GM18858 (cell line): ENCODE measurements around the gene C2orf92.
A peak's percentile ranks its signal among the peaks of the same experiment; 100 is the strongest.
"Not testable (repeated sequence)": the region's sequence is repeated elsewhere in the genome, so short reads cannot be mapped to it uniquely, and the experiment has no call there.

ENCODE experiments used
- ATAC-seq: cut with Tn5 transposase; IDR thresholded peaks from one replicate; pipeline ENCODE4 v1.9.1; 2021; ENCODE audit not compliant: unreplicated experiment

Gene C2orf92

GRCh38 chr2:97659256-97660043 is 10.1 kb upstream of the C2orf92 start:
- ATAC-seq: no peak

GRCh38 chr2:97660044-97660774 is 9.3 kb upstream of the C2orf92 start:
- ATAC-seq: no peak

DNA sequence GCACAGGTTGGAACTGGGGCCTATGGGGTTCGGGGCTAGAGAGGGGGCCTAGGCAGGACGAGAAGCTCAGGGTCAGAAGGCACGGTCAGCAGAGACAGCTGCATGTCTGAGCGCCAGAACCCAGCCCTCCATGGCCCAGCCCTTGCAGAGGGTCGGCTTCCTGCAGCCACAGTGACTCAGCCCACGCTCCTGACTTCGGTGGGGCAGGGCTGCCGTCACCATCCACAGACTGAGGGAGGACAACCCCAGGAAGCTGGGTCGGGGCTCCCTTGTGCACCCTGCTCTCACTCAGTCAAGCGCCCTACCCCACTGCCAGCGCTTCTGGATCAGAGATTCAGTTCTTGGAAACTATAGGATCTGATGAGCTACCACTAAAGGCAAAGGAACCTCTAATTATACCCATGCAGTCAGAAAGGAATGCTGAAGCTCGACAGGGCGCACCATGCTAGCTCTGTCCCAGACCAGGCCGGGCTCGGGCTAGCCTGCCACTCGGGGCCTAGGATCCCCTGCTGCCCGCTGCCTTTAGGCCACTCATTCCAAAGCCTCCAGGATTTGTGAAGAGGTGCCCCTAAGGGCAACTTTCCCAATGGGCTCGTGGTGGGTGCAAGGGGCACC is 8.6 kb upstream of the C2orf92 start:
- no peak for ATAC-seq

GRCh38 chr2:97661927-97662326 is 7.6 kb upstream of the C2orf92 start:
- ATAC-seq: no peak

GRCh38 chr2:97662386-97662894 is 7.1 kb upstream of the C2orf92 start:
- ATAC-seq: no peak

GRCh38 chr2:97662895-97663625 is 6.5 kb upstream of the C2orf92 start:
- peak; percentile 23 for ATAC-seq

GRCh38 chr2:97663626-97663961 is 5.9 kb upstream of the C2orf92 start:
- ATAC-seq: no peak

DNA sequence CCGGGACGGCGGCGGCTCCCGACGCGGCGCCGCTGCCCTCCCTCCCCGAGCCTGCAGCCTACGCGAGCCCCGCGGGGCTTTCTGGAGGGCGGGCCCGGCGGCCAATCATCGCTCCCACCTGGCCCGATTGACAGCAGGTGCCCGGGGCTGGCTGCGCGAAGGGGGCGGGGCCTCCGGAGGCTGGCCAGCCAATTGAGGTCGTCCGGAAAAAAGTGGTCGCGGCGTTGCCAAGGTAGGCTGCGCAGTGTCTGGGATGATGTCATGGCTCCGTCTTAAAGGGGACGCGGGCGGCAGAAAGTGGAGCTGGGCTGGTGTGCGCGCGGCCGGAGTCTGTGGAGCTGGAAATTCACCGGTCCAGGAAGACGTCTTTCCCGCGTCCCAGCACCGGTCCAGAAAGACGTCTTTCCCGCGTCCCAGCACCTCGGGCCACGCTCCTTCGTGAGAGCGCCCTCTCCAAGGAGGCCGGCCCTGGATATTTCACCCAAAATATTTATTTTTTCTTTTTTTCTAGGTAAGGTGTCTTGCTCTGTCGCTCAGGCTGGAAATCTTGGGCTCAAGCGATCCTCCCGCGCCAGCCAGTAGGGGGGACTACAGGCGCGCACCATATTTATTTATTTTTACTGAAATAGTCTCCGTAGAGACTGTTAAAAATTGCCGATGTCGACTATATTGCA is 5.4 kb upstream of the C2orf92 start, which contains the start of gene ACTR1B:
ACTR1B (minus strand) TSS at position 83 of the 674 bp plus-strand sequence. CDS start 154 bp downstream, outside the sequence.
- peak; percentile 89 for ATAC-seq

DNA sequence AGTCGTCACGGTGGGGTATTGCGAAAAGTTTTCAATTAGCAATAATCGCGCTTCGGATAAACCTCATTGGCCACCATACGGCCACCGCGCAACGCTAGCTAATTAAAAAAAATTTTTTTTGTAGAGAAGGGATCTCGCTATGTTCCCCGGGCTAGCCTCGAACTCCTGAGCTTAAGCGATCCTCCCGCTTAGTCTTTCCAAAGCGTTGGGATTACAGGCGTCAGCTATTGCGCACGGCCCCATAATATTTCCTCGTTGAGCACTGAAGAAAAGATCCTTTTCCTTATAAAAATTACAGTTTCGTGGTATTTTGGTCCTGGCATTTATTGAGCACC is 4.9 kb upstream of the C2orf92 start:
- no peak for ATAC-seq

DNA sequence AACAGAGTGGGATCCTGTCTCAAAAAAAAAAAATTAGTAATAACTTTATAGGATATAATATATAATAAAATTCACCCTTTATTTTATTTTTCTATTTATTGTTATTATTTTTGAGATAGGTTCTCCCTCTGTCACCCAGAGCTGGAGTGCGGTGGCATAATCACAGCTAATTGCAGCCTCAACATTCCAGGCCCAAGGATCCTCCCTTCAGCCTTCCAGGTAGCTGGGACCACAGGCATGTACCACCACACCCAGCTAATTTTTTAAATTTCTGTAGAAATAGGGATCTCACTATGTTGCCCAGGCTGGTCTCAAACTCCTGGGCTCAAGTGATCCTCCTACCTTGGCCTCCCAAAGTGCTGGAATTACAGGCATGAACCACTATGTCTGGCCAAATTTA is 958 bp downstream of the C2orf92 start:
- ATAC-seq: no peak

GRCh38 chr2:97671526-97671925 is 2.0 kb downstream of the C2orf92 start:
- ATAC-seq: no peak

- not testable (repeated sequence) for ATAC-seq
These were observed 3.2 kb downstream of the C2orf92 start for GRCh38 chr2:97672606-97673140.

DNA sequence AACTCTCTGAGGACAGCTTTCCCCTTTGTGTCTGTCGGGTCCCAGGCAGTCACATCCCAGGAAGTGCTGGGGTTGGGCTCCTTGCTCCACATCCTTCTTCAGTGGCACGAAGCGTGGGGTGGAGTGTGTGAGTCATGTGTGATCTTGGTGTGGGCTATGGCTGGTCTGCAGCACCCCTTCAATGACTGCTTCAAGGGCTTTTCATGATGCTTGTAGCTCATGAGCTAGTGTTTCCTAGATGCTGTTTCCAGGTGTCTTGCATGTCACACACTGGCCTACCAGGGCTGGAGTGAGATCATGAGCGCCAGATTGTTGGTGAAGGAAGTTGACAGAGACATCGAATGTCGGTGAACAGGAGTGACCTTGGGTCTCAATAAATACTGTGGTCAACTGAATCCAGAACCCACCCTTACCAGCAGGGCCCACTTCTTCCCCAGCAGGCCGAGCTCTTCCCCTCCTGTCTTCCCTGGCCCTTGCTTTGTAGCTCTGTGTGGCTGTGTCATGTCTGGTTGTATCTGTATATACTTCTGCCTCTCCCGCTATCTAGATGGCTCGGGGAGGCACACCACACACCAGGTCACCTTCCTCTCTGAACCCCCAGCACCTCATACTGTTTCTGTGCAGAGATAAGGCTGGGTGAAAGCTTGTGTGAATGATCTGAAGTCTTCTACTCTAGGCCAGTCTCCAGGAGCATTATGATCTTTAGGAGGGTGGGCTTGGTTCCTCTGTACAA is 3.8 kb downstream of the C2orf92 start:
- ATAC-seq: no peak

DNA sequence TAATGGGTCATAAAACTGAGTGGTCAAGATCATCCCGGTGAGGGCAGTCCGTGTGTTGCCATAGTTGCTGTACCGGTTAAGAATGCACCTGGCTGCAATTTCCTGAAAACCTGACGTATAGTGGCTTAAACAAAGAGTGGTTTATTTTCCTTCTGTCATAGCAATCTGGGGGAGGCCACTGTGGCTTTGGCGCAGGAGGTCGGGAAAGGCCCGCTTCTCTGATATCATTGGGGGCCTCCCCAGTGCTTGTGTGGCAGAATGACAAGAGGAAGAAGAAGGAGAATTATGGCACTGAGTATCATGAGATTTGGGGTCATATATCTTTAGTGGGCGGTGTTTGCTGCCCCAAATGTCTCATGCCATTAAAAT is 4.4 kb downstream of the C2orf92 start:
- ATAC-seq: no peak

GRCh38 chr2:97675430-97676113 is 6.1 kb downstream of the C2orf92 start:
- no peak for ATAC-seq

- ATAC-seq: no peak
These were observed 7.1 kb downstream of the C2orf92 start for GRCh38 chr2:97676620-97677019.

DNA sequence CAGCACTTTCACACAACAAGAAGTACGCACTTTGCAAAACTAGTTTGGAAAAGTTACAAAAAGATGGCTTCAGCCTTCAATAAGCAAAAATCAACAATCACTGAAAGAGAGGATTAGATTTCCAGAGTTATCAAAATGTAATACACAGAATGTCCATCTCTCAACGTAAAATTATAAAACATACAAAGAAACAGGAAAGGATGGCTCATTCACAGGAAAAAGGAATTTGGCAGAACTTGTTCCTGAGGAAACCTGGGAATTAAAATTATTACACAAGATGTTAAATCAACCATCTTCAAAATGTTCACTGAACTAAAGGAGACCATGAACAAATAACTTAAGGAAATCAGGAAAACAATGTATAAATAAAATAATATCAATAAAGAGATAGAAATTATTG is 8.0 kb downstream of the C2orf92 start:
- no peak for ATAC-seq

DNA sequence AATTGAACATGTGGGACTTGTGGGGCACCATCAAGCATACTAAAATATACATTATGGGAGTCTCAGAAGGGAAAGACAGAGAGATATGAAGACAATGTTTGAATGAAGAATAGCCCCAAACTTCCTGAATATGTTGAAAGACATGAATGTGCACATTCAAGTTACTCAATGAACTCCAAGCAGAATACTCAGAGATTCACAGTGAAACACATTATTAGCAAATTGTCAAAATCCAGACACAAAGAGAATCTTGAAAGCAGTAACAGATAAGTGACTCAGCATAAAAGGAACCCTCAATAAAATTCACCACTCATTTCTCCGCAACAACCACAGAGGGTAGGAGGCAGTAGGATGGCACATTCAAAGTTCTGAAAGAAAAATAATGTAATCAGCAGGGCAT is 8.8 kb downstream of the C2orf92 start:
- ATAC-seq: no peak

DNA sequence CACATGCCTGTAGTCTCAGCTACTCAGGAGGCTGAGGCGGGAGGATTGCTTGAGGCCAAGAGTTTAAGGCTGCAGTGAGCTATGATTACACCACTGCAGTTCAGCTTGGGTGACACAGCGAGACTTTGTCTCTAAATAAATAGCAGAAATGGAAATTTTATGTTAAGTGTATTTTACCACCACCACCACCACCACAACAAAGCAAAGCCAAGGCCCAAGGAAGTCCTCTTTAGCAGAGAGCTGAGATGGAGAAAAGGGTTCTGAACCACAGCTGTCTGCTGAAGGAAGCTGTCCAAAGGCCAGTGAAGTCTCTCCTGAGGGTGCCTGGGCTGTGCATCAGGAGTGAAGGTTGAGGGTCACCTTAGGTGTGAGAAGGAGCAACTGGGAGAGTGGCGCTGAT is 17.7 kb downstream of the C2orf92 start:
- not testable (repeated sequence) for ATAC-seq
